ENCODE results near the gene PLAGL2. TPM values are rescaled to one million over a fixed set of nuclear protein-coding genes. Genes with fewer than 3 reads are reported as not detected.

The PLAGL2 gene
- total and polyA plus RNA-seq, 2 of the 4 experiments (the other 2 are of a cell fraction), result 2.9 to 7.7 TPM

GRCh38 chr20:32224463-32224862 lies 16.9 kb upstream of the PLAGL2 start:
- 100% methylated on average over 1 of the region's 4 CpGs; no CpG with 5 or more reads in 1 of the 2 experiments for WGBS, 2 experiments (ENCODE audit: extremely low coverage in 2 of 2, insufficient read length in 1 of 2)

More at GRCh38 chr20:32224463-32224862, 16.9 kb upstream of the PLAGL2 start:
- no peak overlapping the region for H2AK9ac ChIP-seq (replicated peaks; ENCODE audit: low read depth, low read length, poor library complexity)
- no peak for ATAC-seq (ENCODE audit: low read depth)
- H3K4ac ChIP-seq (ENCODE audit: low read depth, low read length), result no peak overlapping the region
- H4K91ac ChIP-seq (ENCODE audit: insufficient read depth, low read depth, low read length), result no peak overlapping the region
- no peak overlapping the region for H3K14ac ChIP-seq (replicated peaks; ENCODE audit: low read depth, low read length)
- no peak overlapping the region for H3K4me3 ChIP-seq (ENCODE audit: insufficient read depth, low read depth, low read length)
- dilution Hi-C loops (cut with HindIII; ENCODE audit: low sequenced_read_pairs, unreplicated experiment) (no loop called here), in situ Hi-C loops (cut with MboI; ENCODE audit: low sequenced_read_pairs) (no loop called here), intact Hi-C loops (cut with micrococcal nuclease) (no loop called here)
- peaks cover 43% of the 10 kb centered on the region for H3K36me3 ChIP-seq (ENCODE audit: control insufficient read depth, insufficient read depth, low read length)
- no peaks in the 10 kb centered on the region for H3K27me3 ChIP-seq (ENCODE audit: control insufficient read depth, insufficient read depth, low read length)
- no peaks in the 10 kb centered on the region for H3K4me1 ChIP-seq (ENCODE audit: control insufficient read depth, insufficient read depth, low read length)
- H3K56ac ChIP-seq (ENCODE audit: extremely low read depth, insufficient read depth, low read length), result no peak overlapping the region
- no peak overlapping the region for H3K23ac ChIP-seq (ENCODE audit: low read depth, low read length)
- no peak for DNase-seq
- H2AFZ ChIP-seq (replicated peaks; ENCODE audit: low read length, poor library complexity), result no peak overlapping the region
- peaks cover 10% of the 10 kb centered on the region for H3K9me1 ChIP-seq (ENCODE audit: insufficient read depth, low read length)
- no peak overlapping the region for H4K8ac ChIP-seq (ENCODE audit: low read depth in 2 of 2, low read length in 2 of 2)
- BruUV-seq (replicated peaks), result no TSS peak
- CTCF ChIA-PET, result no interaction called here
- H2BK15ac ChIP-seq (ENCODE audit: low read depth, low read length), result no peak overlapping the region
- no peak overlapping the region for H2BK20ac ChIP-seq (ENCODE audit: low read depth, low read length)
- no peaks in the 10 kb centered on the region; the same call in 1 of the 2 replicates for H4K20me1 ChIP-seq (ENCODE audit: insufficient read depth, low read length)
- no peak for TF ChIP-seq CTCF (conservative IDR thresholded peaks at IDR 0.05; ENCODE audit: low read depth, low read length)
- H2BK5ac ChIP-seq (ENCODE audit: low read depth, low read length, poor library complexity, severe bottlenecking), result no peak overlapping the region
- peaks cover 3 to 10% of the 10 kb centered on the region in 2 experiments; a peak in 2 of 4 replicates for H3K79me1 ChIP-seq (ENCODE audit: low read depth in 1 of 2, low read length in 2 of 2)
- no peak overlapping the region for H4K5ac ChIP-seq (ENCODE audit: low read depth, low read length)
- H3K9ac ChIP-seq (ENCODE audit: low read depth, low read length), result no peak overlapping the region
- no peak overlapping the region for H3K27ac ChIP-seq (ENCODE audit: insufficient read depth, low read length)
- no peak overlapping the region for H3K18ac ChIP-seq (ENCODE audit: low read depth, low read length)
- H3K4me2 ChIP-seq (ENCODE audit: low read depth, low read length), result no peak overlapping the region
- H2AK5ac ChIP-seq (ENCODE audit: low read depth, low read length), result no peak overlapping the region
- POLR2A ChIA-PET (ENCODE audit: unreplicated experiment), result no interaction called here
- H3K9me3 ChIP-seq (ENCODE audit: control insufficient read depth, insufficient read depth, low read length), result no peaks in the 10 kb centered on the region
- no peak overlapping the region for H2BK120ac ChIP-seq (ENCODE audit: low read depth, low read length)

Measured in IMR-90 (cell line).